ENCODE data around the gene RASGRF2. TPM values are rescaled to one million over a fixed set of nuclear protein-coding genes. Genes with fewer than 3 reads are reported as not detected.

RASGRF2 gene
- total and polyA plus RNA-seq, 9 of the 15 experiments (the other 6 are each of a cell fraction or from before 2014, with no cell fraction given), result 0.01 to 0.22 (median 0.08) TPM; not detected in 2

DNA sequence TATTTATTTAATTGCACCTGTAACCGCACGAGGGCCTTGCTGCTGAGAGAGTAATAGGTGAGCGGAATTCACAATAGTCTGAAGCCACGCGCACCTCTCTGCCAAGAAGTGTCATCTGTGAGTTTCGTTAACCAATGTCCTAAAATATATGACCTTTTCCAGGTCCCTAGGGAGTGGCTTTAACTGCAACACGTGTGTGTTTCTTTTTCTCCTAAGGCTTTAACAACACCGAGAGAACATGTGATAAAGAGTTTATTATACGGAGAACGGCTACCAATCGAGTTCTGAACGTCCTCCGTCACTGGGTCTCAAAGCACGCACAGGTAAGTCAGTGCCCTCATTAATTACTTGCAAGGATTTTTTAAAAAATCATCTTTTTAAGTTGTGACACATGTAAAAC, 219.8 kb downstream of the RASGRF2 start:
- no peak overlapping the region for H3K9ac ChIP-seq (ENCODE audit: insufficient read depth in 1 of 2, low read depth in 2 of 2, low read length in 2 of 2)
- no peaks in the 10 kb centered on the region; a peak in 1 of 5 replicates for H3K4me1 ChIP-seq (replicated peaks in 1 of 2; ENCODE audit: control insufficient read depth in 2 of 2, insufficient read depth in 2 of 2, low read length in 2 of 2)
- ChIA-PET CTCF (ENCODE audit: low intra/inter-chr PET ratio) (no interaction called here), POLR2A (no interaction called here)
- ATAC-seq (no peak), DNase-seq (ENCODE audit: extremely low read depth in 1 of 4, low spot score in 3 of 4) (no peak), FAIRE-seq (no peak)
- no peak overlapping the region for H3K4me3 ChIP-seq
- H3K36me3 ChIP-seq (ENCODE audit: control insufficient read depth, insufficient read depth, low read length), result no peaks in the 10 kb centered on the region
- H3K27me3 ChIP-seq (ENCODE audit: control insufficient read depth in 2 of 2, insufficient read depth in 2 of 2, low read length in 2 of 2), result peaks cover 12 to 18% of the 10 kb centered on the region in 2 experiments; a peak in 4 of 5 replicates
- in situ Hi-C loops (cut with MboI), result loop anchor here (25.0 kb wide), 1 partner anchor 1068 kb away; no protein-coding TSS in a partner anchor
- H4K20me1 ChIP-seq (replicated peaks; ENCODE audit: control insufficient read depth, insufficient read depth, low read length), result no peaks in the 10 kb centered on the region; the same call in 1 of the 2 replicates
- no peaks in the 10 kb centered on the region; the same call in 1 of the 2 replicates for H3K9me3 ChIP-seq (replicated peaks; ENCODE audit: control insufficient read depth, insufficient read depth, low read depth, low read length)
- H3K4me2 ChIP-seq (ENCODE audit: insufficient read depth, low read length), result no peak overlapping the region
- intact Hi-C loops (cut with micrococcal nuclease), result no loop called here
- H2AFZ ChIP-seq (ENCODE audit: low read depth, low read length), result 0 out of 2 replicates have a peak overlapping the region, but pooled peaks have one; percentile 8
- H3K79me2 ChIP-seq (ENCODE audit: control insufficient read depth, insufficient read depth, low read length), result no peaks in the 10 kb centered on the region
- H3K27ac ChIP-seq (ENCODE audit: extremely low read depth, low read depth, low read length), result no peak overlapping the region
- no peaks in the 10 kb centered on the region for H3K9me1 ChIP-seq (ENCODE audit: control insufficient read depth, insufficient read depth, low read length)
- WGBS (ENCODE audit: insufficient coverage, low coverage, missing lambda C conversion rate), result 2% methylated on average over 14 of the region's 14 CpGs
- no TSS peak for BruUV-seq (replicated peaks)
- no peak for TF ChIP-seq ZNF699 (CRISPR knock-in tag; IDR thresholded peaks at IDR 0.05; ENCODE audit: insufficient replicate concordance)
- TF ChIP-seq, protein P1, sequence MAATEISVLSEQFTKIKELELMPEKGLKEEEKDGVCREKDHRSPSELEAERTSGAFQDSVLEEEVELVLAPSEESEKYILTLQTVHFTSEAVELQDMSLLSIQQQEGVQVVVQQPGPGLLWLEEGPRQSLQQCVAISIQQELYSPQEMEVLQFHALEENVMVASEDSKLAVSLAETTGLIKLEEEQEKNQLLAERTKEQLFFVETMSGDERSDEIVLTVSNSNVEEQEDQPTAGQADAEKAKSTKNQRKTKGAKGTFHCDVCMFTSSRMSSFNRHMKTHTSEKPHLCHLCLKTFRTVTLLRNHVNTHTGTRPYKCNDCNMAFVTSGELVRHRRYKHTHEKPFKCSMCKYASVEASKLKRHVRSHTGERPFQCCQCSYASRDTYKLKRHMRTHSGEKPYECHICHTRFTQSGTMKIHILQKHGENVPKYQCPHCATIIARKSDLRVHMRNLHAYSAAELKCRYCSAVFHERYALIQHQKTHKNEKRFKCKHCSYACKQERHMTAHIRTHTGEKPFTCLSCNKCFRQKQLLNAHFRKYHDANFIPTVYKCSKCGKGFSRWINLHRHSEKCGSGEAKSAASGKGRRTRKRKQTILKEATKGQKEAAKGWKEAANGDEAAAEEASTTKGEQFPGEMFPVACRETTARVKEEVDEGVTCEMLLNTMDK (IDR thresholded peaks at IDR 0.05; ENCODE audit: borderline replicate concordance, insufficient read depth, low read depth, low read length, poor library complexity, severe bottlenecking), result no peak
- TF ChIP-seq, protein P2, sequence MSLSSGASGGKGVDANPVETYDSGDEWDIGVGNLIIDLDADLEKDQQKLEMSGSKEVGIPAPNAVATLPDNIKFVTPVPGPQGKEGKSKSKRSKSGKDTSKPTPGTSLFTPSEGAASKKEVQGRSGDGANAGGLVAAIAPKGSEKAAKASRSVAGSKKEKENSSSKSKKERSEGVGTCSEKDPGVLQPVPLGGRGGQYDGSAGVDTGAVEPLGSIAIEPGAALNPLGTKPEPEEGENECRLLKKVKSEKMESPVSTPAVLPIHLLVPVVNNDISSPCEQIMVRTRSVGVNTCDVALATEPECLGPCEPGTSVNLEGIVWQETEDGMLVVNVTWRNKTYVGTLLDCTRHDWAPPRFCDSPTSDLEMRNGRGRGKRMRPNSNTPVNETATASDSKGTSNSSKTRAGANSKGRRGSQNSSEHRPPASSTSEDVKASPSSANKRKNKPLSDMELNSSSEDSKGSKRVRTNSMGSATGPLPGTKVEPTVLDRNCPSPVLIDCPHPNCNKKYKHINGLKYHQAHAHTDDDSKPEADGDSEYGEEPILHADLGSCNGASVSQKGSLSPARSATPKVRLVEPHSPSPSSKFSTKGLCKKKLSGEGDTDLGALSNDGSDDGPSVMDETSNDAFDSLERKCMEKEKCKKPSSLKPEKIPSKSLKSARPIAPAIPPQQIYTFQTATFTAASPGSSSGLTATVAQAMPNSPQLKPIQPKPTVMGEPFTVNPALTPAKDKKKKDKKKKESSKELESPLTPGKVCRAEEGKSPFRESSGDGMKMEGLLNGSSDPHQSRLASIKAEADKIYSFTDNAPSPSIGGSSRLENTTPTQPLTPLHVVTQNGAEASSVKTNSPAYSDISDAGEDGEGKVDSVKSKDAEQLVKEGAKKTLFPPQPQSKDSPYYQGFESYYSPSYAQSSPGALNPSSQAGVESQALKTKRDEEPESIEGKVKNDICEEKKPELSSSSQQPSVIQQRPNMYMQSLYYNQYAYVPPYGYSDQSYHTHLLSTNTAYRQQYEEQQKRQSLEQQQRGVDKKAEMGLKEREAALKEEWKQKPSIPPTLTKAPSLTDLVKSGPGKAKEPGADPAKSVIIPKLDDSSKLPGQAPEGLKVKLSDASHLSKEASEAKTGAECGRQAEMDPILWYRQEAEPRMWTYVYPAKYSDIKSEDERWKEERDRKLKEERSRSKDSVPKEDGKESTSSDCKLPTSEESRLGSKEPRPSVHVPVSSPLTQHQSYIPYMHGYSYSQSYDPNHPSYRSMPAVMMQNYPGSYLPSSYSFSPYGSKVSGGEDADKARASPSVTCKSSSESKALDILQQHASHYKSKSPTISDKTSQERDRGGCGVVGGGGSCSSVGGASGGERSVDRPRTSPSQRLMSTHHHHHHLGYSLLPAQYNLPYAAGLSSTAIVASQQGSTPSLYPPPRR (CRISPR knock-in tag; IDR thresholded peaks at IDR 0.05; ENCODE audit: borderline replicate concordance), result no peak
- no peak for TF ChIP-seq MEIS2 (IDR thresholded peaks at IDR 0.05; ENCODE audit: partially characterized antibody)
- TF ChIP-seq MED1 (CRISPR knock-in tag; IDR thresholded peaks at IDR 0.05; ENCODE audit: borderline replicate concordance), result no peak
- TF ChIP-seq NFIC (IDR thresholded peaks at IDR 0.05), result no peak
- TF ChIP-seq ZNF408 (CRISPR knock-in tag; IDR thresholded peaks at IDR 0.05; ENCODE audit: low read depth), result no peak
- TF ChIP-seq SMAD2 (IDR thresholded peaks at IDR 0.05; ENCODE audit: low read depth, low read length), result no peak
- TF ChIP-seq, protein P3, sequence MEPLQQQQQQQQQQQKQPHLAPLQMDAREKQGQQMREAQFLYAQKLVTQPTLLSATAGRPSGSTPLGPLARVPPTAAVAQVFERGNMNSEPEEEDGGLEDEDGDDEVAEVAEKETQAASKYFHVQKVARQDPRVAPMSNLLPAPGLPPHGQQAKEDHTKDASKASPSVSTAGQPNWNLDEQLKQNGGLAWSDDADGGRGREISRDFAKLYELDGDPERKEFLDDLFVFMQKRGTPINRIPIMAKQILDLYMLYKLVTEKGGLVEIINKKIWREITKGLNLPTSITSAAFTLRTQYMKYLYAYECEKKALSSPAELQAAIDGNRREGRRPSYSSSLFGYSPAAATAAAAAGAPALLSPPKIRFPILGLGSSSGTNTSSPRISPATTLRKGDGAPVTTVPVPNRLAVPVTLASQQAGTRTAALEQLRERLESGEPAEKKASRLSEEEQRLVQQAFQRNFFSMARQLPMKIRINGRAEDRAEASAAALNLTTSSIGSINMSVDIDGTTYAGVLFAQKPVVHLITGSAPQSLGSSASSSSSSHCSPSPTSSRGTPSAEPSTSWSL (CRISPR knock-in tag; IDR thresholded peaks at IDR 0.05; ENCODE audit: borderline replicate concordance), result no peak

All from K562 (cell line).